IPS-20b (cell line): ENCODE measurements around the gene CFAP45.

Experiments used
- H3K27ac ChIP-seq: one replicate; pipeline ENCODE4 v1.5.1; 2013; ENCODE audit warnings: low read length
- H3K27me3 ChIP-seq: 2 replicates; pipeline ENCODE4 v1.6.1; 2013; ENCODE audit warnings: mild to moderate bottlenecking, low read length, inconsistent platforms; ENCODE audit not compliant: insufficient read depth
- H3K36me3 ChIP-seq: 2 replicates; pipeline ENCODE4 v1.6.1; 2013; ENCODE audit warnings: low read depth, mild to moderate bottlenecking, inconsistent platforms, low read length, moderate library complexity; ENCODE audit not compliant: insufficient read depth
- H3K4me1 ChIP-seq: 2 replicates; pipeline ENCODE4 v1.6.1; 2013; ENCODE audit warnings: mild to moderate bottlenecking, control low read depth, inconsistent platforms, low read length, moderate library complexity; ENCODE audit not compliant: insufficient read depth
- H3K4me3 ChIP-seq: 2 replicates; pipeline ENCODE4 v1.5.1; 2013; ENCODE audit warnings: mild to moderate bottlenecking, low read length, inconsistent platforms
- H3K9ac ChIP-seq: 2 replicates; pipeline ENCODE4 v1.6.1; 2013; ENCODE audit warnings: low read depth, mild to moderate bottlenecking, inconsistent platforms, low read length, moderate library complexity
- H3K9me3 ChIP-seq: 2 replicates; pipeline ENCODE4 v1.6.1; 2013; ENCODE audit warnings: mild to moderate bottlenecking, low read depth, low read length, inconsistent platforms; ENCODE audit not compliant: insufficient read depth

Gene CFAP45

GRCh38 chr1:159934136-159935039, 34.4 kb upstream of the CFAP45 start:
- Histone ChIP-seq H3K27ac (no peak overlapping the region), H3K36me3 (peaks cover 66% of the 10 kb centered on the region)

GRCh38 chr1:159933347-159933746, 33.4 kb upstream of the CFAP45 start:
- no peak overlapping the region for H3K9ac ChIP-seq
- no peaks in the 10 kb centered on the region for H3K9me3 ChIP-seq
- peaks cover 13% of the 10 kb centered on the region; the same call in 1 of the 2 replicates for H3K4me1 ChIP-seq
- H3K27me3 ChIP-seq = no peaks in the 10 kb centered on the region
- no peak overlapping the region for H3K27ac ChIP-seq
- peaks cover 66% of the 10 kb centered on the region for H3K36me3 ChIP-seq
- H3K4me3 ChIP-seq = no peak overlapping the region

More at GRCh38 chr1:159934136-159935039, 34.4 kb upstream of the CFAP45 start:
- Histone ChIP-seq H3K27me3 (no peaks in the 10 kb centered on the region), H3K4me1 (peaks cover 13% of the 10 kb centered on the region; the same call in 1 of the 2 replicates), H3K9me3 (no peaks in the 10 kb centered on the region), H3K4me3 (no peak overlapping the region), H3K9ac (no peak overlapping the region)

- H3K4me3 ChIP-seq = no peak overlapping the region
- H3K36me3 ChIP-seq = peaks cover 73% of the 10 kb centered on the region
- peaks cover 11% of the 10 kb centered on the region; the same call in 1 of the 2 replicates for H3K4me1 ChIP-seq
- H3K27ac ChIP-seq = no peak overlapping the region
- H3K9ac ChIP-seq = no peak overlapping the region
- no peaks in the 10 kb centered on the region for H3K27me3 ChIP-seq
- H3K9me3 ChIP-seq = no peaks in the 10 kb centered on the region
Measured at GRCh38 chr1:159932296-159933285, 32.6 kb upstream of the CFAP45 start.

- H3K4me3 ChIP-seq = no peak overlapping the region
- H3K36me3 ChIP-seq = peaks cover 81% of the 10 kb centered on the region
- H3K4me1 ChIP-seq = peaks cover 3% of the 10 kb centered on the region; the same call in 1 of the 2 replicates
- H3K27me3 ChIP-seq = no peaks in the 10 kb centered on the region
- H3K27ac ChIP-seq = no peak overlapping the region
- no peaks in the 10 kb centered on the region for H3K9me3 ChIP-seq
- H3K9ac ChIP-seq = no peak overlapping the region
Measured at GRCh38 chr1:159931795-159932173, 31.8 kb upstream of the CFAP45 start.

GRCh38 chr1:159931101-159931794, 31.3 kb upstream of the CFAP45 start:
- H3K4me1 ChIP-seq = no peaks in the 10 kb centered on the region
- H3K27ac ChIP-seq = no peak overlapping the region
- peaks cover 83% of the 10 kb centered on the region for H3K36me3 ChIP-seq

GRCh38 chr1:159930634-159931033, 30.7 kb upstream of the CFAP45 start:
- Histone ChIP-seq H3K9ac (no peak overlapping the region), H3K9me3 (no peaks in the 10 kb centered on the region), H3K27me3 (no peaks in the 10 kb centered on the region), H3K4me3 (no peak overlapping the region), H3K36me3 (peaks cover 78% of the 10 kb centered on the region), H3K4me1 (no peaks in the 10 kb centered on the region), H3K27ac (no peak overlapping the region)

More at GRCh38 chr1:159931101-159931794, 31.3 kb upstream of the CFAP45 start:
- H3K9ac ChIP-seq = no peak overlapping the region
- H3K4me3 ChIP-seq = no peak overlapping the region
- H3K9me3 ChIP-seq = no peaks in the 10 kb centered on the region
- no peaks in the 10 kb centered on the region for H3K27me3 ChIP-seq

- Histone ChIP-seq H3K9ac (no peak overlapping the region), H3K27ac (no peak overlapping the region), H3K27me3 (no peaks in the 10 kb centered on the region; the same call in 1 of the 2 replicates), H3K36me3 (peaks cover 74% of the 10 kb centered on the region), H3K9me3 (no peaks in the 10 kb centered on the region), H3K4me3 (no peak overlapping the region), H3K4me1 (no peaks in the 10 kb centered on the region)
Measured at GRCh38 chr1:159930216-159930615, 30.3 kb upstream of the CFAP45 start.

GRCh38 chr1:159929155-159930051, 29.4 kb upstream of the CFAP45 start:
- Histone ChIP-seq H3K9ac (no peak overlapping the region), H3K4me1 (no peaks in the 10 kb centered on the region), H3K36me3 (peaks cover 66% of the 10 kb centered on the region), H3K27ac (no peak overlapping the region), H3K9me3 (no peaks in the 10 kb centered on the region), H3K27me3 (peaks cover 8% of the 10 kb centered on the region; the same call in 1 of the 2 replicates), H3K4me3 (no peak overlapping the region)

GRCh38 chr1:159928491-159929050, 28.6 kb upstream of the CFAP45 start:
- H3K9me3 ChIP-seq = no peaks in the 10 kb centered on the region
- no peak overlapping the region for H3K27ac ChIP-seq
- H3K4me1 ChIP-seq = peaks cover 6% of the 10 kb centered on the region; the same call in 1 of the 2 replicates
- H3K36me3 ChIP-seq = peaks cover 57% of the 10 kb centered on the region
- H3K27me3 ChIP-seq = peaks cover 16% of the 10 kb centered on the region
- no peak overlapping the region for H3K4me3 ChIP-seq
- no peak overlapping the region for H3K9ac ChIP-seq

- H3K36me3 ChIP-seq = peaks cover 52% of the 10 kb centered on the region
- H3K9ac ChIP-seq = no peak overlapping the region
- H3K27ac ChIP-seq = no peak overlapping the region
Measured at GRCh38 chr1:159927849-159928431, 28.0 kb upstream of the CFAP45 start.

More at GRCh38 chr1:159927849-159928431, 28.0 kb upstream of the CFAP45 start:
- H3K27me3 ChIP-seq = peaks cover 19% of the 10 kb centered on the region
- H3K9me3 ChIP-seq = no peaks in the 10 kb centered on the region
- H3K4me1 ChIP-seq = peaks cover 8% of the 10 kb centered on the region; the same call in 1 of the 2 replicates
- H3K4me3 ChIP-seq = no peak overlapping the region
